ENCODE results near the gene CSNK2B.

CSNK2B gene

GRCh38 chr6:31662124-31662723 is 3.7 kb upstream of the CSNK2B start:
- no peaks in the 10 kb centered on the region for H3K9me3 Mint-ChIP-seq
- H3K4me3 Mint-ChIP-seq, result peak overlapping the region; percentile 52
- peaks cover 14% of the 10 kb centered on the region for H3K36me3 Mint-ChIP-seq
- H3K27ac Mint-ChIP-seq, result no peak overlapping the region
- ATAC-seq (ENCODE audit: low read depth) (no peak), DNase-seq (ENCODE audit: low spot score in 2 of 2) (no peak)
- no peaks in the 10 kb centered on the region for H3K27me3 Mint-ChIP-seq
- peaks cover 67% of the 10 kb centered on the region for H3K4me1 Mint-ChIP-seq

- DNase-seq (ENCODE audit: low spot score in 2 of 2), result no peak
- Mint-ChIP-seq H3K36me3 (peaks cover 19% of the 10 kb centered on the region), H3K9me3 (no peaks in the 10 kb centered on the region), H3K4me1 (peaks cover 63% of the 10 kb centered on the region), H3K27me3 (no peaks in the 10 kb centered on the region), H3K4me3 (peak overlapping the region; percentile 95), H3K27ac (peak overlapping the region; percentile 97)
- no peak for ATAC-seq (ENCODE audit: low read depth)
Observed at GRCh38 chr6:31663126-31663960, 2.5 kb upstream of the CSNK2B start.

GRCh38 chr6:31663961-31664789 is 1.7 kb upstream of the CSNK2B start:
- H3K9me3 Mint-ChIP-seq, result no peaks in the 10 kb centered on the region
- H3K4me1 Mint-ChIP-seq, result peaks cover 56% of the 10 kb centered on the region
- peaks cover 21% of the 10 kb centered on the region for H3K36me3 Mint-ChIP-seq
- H3K27ac Mint-ChIP-seq, result peak overlapping the region; percentile 97
- ATAC-seq (ENCODE audit: low read depth), result no peak
- H3K27me3 Mint-ChIP-seq, result no peaks in the 10 kb centered on the region
- H3K4me3 Mint-ChIP-seq, result peak overlapping the region; percentile 95
- DNase-seq (ENCODE audit: low spot score in 2 of 2), result no peak

GRCh38 chr6:31664790-31665500 is 935 bp upstream of the CSNK2B start, which contains the start of gene GPANK1:
GPANK1 (minus strand) TSS chr6:31664997; CDS start chr6:31664478, 519 bp downstream.
- H3K9me3 Mint-ChIP-seq, result no peaks in the 10 kb centered on the region
- peak within 1 kb of the TSS; percentile 97 for H3K27ac Mint-ChIP-seq
- peaks cover 48% of the 10 kb centered on the region for H3K4me1 Mint-ChIP-seq
- DNase-seq (ENCODE audit: low spot score in 2 of 2) (peak; percentile 75 to 79), ATAC-seq (ENCODE audit: low read depth) (peak; percentile 39)
- peak within 1 kb of the TSS; percentile 95 for H3K4me3 Mint-ChIP-seq
- H3K36me3 Mint-ChIP-seq, result peaks cover 21% of the 10 kb centered on the region
- no peaks in the 10 kb centered on the region for H3K27me3 Mint-ChIP-seq

- Mint-ChIP-seq H3K27ac (peak overlapping the region; percentile 97), H3K4me3 (peak overlapping the region; percentile 95), H3K9me3 (no peaks in the 10 kb centered on the region), H3K4me1 (peaks cover 37% of the 10 kb centered on the region), H3K36me3 (peaks cover 24% of the 10 kb centered on the region), H3K27me3 (no peaks in the 10 kb centered on the region)
- DNase-seq (ENCODE audit: low spot score in 2 of 2), result no peak
- ATAC-seq (ENCODE audit: low read depth), result no peak
Observed at GRCh38 chr6:31666337-31666965, 571 bp downstream of the CSNK2B start.

GRCh38 chr6:31669676-31670075 is 3.8 kb downstream of the CSNK2B start, which contains the start of gene LY6G5B:
LY6G5B (plus strand) TSS chr6:31669976; CDS start chr6:31670951, 975 bp downstream.
- Mint-ChIP-seq H3K36me3 (peaks cover 25% of the 10 kb centered on the region), H3K4me3 (no peak within 1 kb of the TSS), H3K27me3 (no peaks in the 10 kb centered on the region), H3K4me1 (peaks cover 18% of the 10 kb centered on the region), H3K27ac (no peak within 1 kb of the TSS), H3K9me3 (no peaks in the 10 kb centered on the region)
- ATAC-seq (ENCODE audit: low read depth) (no peak), DNase-seq (ENCODE audit: low spot score in 2 of 2) (no peak)

GRCh38 chr6:31676322-31676903 is 10.5 kb downstream of the CSNK2B start:
- Mint-ChIP-seq H3K4me1 (peaks cover 33% of the 10 kb centered on the region), H3K27ac (peak overlapping the region; percentile 7), H3K4me3 (no peak overlapping the region), H3K9me3 (no peaks in the 10 kb centered on the region), H3K36me3 (peaks cover 11% of the 10 kb centered on the region), H3K27me3 (no peaks in the 10 kb centered on the region)
- peak; percentile 63 for ATAC-seq (ENCODE audit: low read depth)
- DNase-seq (ENCODE audit: low spot score in 2 of 2), result no peak

GRCh38 chr6:31676904-31677303 is 11.0 kb downstream of the CSNK2B start:
- DNase-seq (ENCODE audit: low spot score in 2 of 2), result no peak
- H3K4me1 Mint-ChIP-seq, result peaks cover 36% of the 10 kb centered on the region
- no peak for ATAC-seq (ENCODE audit: low read depth)
- peaks cover 11% of the 10 kb centered on the region for H3K36me3 Mint-ChIP-seq
- no peaks in the 10 kb centered on the region for H3K9me3 Mint-ChIP-seq
- H3K27ac Mint-ChIP-seq, result no peak overlapping the region
- no peaks in the 10 kb centered on the region for H3K27me3 Mint-ChIP-seq
- no peak overlapping the region for H3K4me3 Mint-ChIP-seq

- ATAC-seq (ENCODE audit: low read depth) (no peak), DNase-seq (ENCODE audit: low spot score in 2 of 2) (no peak)
- Mint-ChIP-seq H3K4me3 (no peak overlapping the region), H3K27me3 (no peaks in the 10 kb centered on the region), H3K36me3 (peaks cover 4% of the 10 kb centered on the region), H3K27ac (no peak overlapping the region), H3K9me3 (no peaks in the 10 kb centered on the region), H3K4me1 (peaks cover 36% of the 10 kb centered on the region)
Observed at GRCh38 chr6:31677955-31678354, 12.1 kb downstream of the CSNK2B start.

GRCh38 chr6:31680226-31681134 is 14.6 kb downstream of the CSNK2B start, which contains the start of gene LY6G5C:
LY6G5C (minus strand) TSS chr6:31681067; CDS start chr6:31680373, 694 bp downstream.
- Mint-ChIP-seq H3K27me3 (no peaks in the 10 kb centered on the region), H3K4me1 (peaks cover 34% of the 10 kb centered on the region), H3K27ac (peak within 1 kb of the TSS; percentile 73), H3K4me3 (peak within 1 kb of the TSS; percentile 85), H3K36me3 (no peaks in the 10 kb centered on the region), H3K9me3 (no peaks in the 10 kb centered on the region)
- ATAC-seq (ENCODE audit: low read depth) (peak; percentile 71), DNase-seq (ENCODE audit: low spot score in 2 of 2) (peak; percentile 51 to 58)

- peak; percentile 62 for ATAC-seq (ENCODE audit: low read depth)
- Mint-ChIP-seq H3K27me3 (no peaks in the 10 kb centered on the region), H3K4me1 (peaks cover 33% of the 10 kb centered on the region), H3K36me3 (peaks cover 2% of the 10 kb centered on the region), H3K27ac (peak overlapping the region; percentile 73), H3K9me3 (no peaks in the 10 kb centered on the region), H3K4me3 (peak overlapping the region; percentile 85)
- peak in 1 of 2 donors; percentile 32 for DNase-seq (ENCODE audit: low spot score in 2 of 2)
Observed at GRCh38 chr6:31681135-31681671, 15.3 kb downstream of the CSNK2B start.

GRCh38 chr6:31683591-31683990 is 17.7 kb downstream of the CSNK2B start:
- H3K4me1 Mint-ChIP-seq, result peaks cover 15% of the 10 kb centered on the region
- DNase-seq (ENCODE audit: low spot score in 2 of 2) (no peak), ATAC-seq (ENCODE audit: low read depth) (no peak)
- H3K27ac Mint-ChIP-seq, result no peak overlapping the region
- H3K4me3 Mint-ChIP-seq, result no peak overlapping the region
- peaks cover 13% of the 10 kb centered on the region for H3K36me3 Mint-ChIP-seq
- H3K9me3 Mint-ChIP-seq, result no peaks in the 10 kb centered on the region
- no peaks in the 10 kb centered on the region for H3K27me3 Mint-ChIP-seq

All from memory B cell (primary cell).